Endothelial cell of umbilical vein (primary cell): ENCODE results near the gene HIPK1.

Experiments used
- CTCF ChIP-seq, 2 donors: IDR thresholded peaks; 1 replicate in 1 of 2; 2 replicates in 1 of 2; pipeline ENCODE4 v1.5.1; 2011; ENCODE audit warnings: low read length in 2 of 2, mild to moderate bottlenecking in 2 of 2, moderate library complexity in 2 of 2, control low read depth in 1 of 2, inconsistent platforms in 1 of 2, low read depth in 1 of 2; ENCODE audit not compliant: insufficient read depth in 1 of 2; ENCODE audit errors: extremely low read depth in 1 of 2
- EZH2 ChIP-seq: IDR thresholded peaks from 2 replicates; pipeline ENCODE4 v1.6.1; 2012; ENCODE audit warnings: borderline replicate concordance, low read depth, mild to moderate bottlenecking, moderate library complexity, low read length, inconsistent platforms; ENCODE audit not compliant: severe bottlenecking
- FOS ChIP-seq: IDR thresholded peaks from 2 replicates; pipeline ENCODE4 v1.6.1; 2011; ENCODE audit warnings: mild to moderate bottlenecking, low read length, moderate library complexity, borderline replicate concordance; ENCODE audit not compliant: insufficient read depth
- GATA2 ChIP-seq: IDR thresholded peaks from 2 replicates; pipeline ENCODE4 v1.7.0; 2011; ENCODE audit warnings: low read depth, mild to moderate bottlenecking, moderate library complexity, mixed read lengths, low read length; ENCODE audit not compliant: insufficient read length, insufficient read depth
- JUN ChIP-seq: IDR thresholded peaks from 2 replicates; pipeline ENCODE4 v1.6.1; 2011; ENCODE audit warnings: borderline replicate concordance, low read depth; ENCODE audit not compliant: insufficient read length, insufficient read depth
- MAX ChIP-seq: IDR thresholded peaks from 2 replicates; pipeline ENCODE4 v1.6.1; 2011; ENCODE audit not compliant: insufficient read depth, insufficient read length
- MYC ChIP-seq: IDR thresholded peaks from one replicate; pipeline ENCODE4 v1.6.1; 2011; ENCODE audit warnings: mild to moderate bottlenecking, low read depth, low read length
- POLR2A ChIP-seq: IDR thresholded peaks from 2 replicates; pipeline ENCODE4 v1.6.1; 2012; ENCODE audit warnings: low read depth, mild to moderate bottlenecking, control low read depth, low read length
- POLR2AphosphoS5 ChIP-seq: IDR thresholded peaks from 2 replicates; pipeline ENCODE4 v1.6.1; 2012; ENCODE audit warnings: low read depth, mild to moderate bottlenecking, control low read depth, low read length, moderate library complexity; ENCODE audit not compliant: insufficient read depth

GRCh38 chr1:113903501-113904292 is 25.4 kb upstream of the HIPK1 start:
- TF ChIP-seq MAX (no peak), CTCF (IDR thresholded peaks at IDR 0.05; ENCODE audit: extremely low read depth in 1 of 2, insufficient read depth in 1 of 2, low read depth in 1 of 2, low read length in 2 of 2) (no peak), POLR2A (no peak), GATA2 (no peak), EZH2 (no peak), POLR2AphosphoS5 (no peak), JUN (no peak), MYC (no peak), FOS (no peak)
